MM.1S (cell line): ENCODE results near the gene ASMTL.
"Not testable (repeated sequence)": the region's sequence is repeated elsewhere in the genome, so short reads cannot be mapped to it uniquely, and the experiment has no call there.

Experiments used
- DNase-seq: peaks from one replicate; pipeline ENCODE4 v3.0.0-alpha.2; 2015
- H2AFZ ChIP-seq: fragments of 300-600 bp; sonication (generic); 2 replicates; pipeline ENCODE4 v1.6.0; 2016; ENCODE audit warnings: antibody characterized with exemption, low read length
- H3F3A ChIP-seq: fragments of 300-600 bp; sonication (generic); 2 replicates; pipeline ENCODE4 v1.6.1; 2016; ENCODE audit warnings: mild to moderate bottlenecking, antibody characterized with exemption, low read length, moderate library complexity, mixed read lengths; ENCODE audit not compliant: insufficient read depth
- H3K27ac ChIP-seq: fragments of 300-600 bp; sonication (generic); 2 replicates; pipeline ENCODE4 v1.5.1; 2016; ENCODE audit warnings: mild to moderate bottlenecking, low read length
- H3K27me3 ChIP-seq: fragments of 300-600 bp; sonication (generic); replicated peaks from 2 replicates; pipeline ENCODE4 v1.6.0; 2016; ENCODE audit warnings: low read length; ENCODE audit not compliant: insufficient read depth
- H3K36me3 ChIP-seq: fragments of 300-600 bp; sonication (generic); replicated peaks from 2 replicates; pipeline ENCODE4 v1.6.1; 2016; ENCODE audit warnings: mild to moderate bottlenecking, low read length, mixed read lengths; ENCODE audit not compliant: insufficient read depth
- H3K4me1 ChIP-seq: fragments of 300-600 bp; sonication (generic); 2 replicates; pipeline ENCODE4 v1.6.1; 2016; ENCODE audit warnings: low read length, mixed read lengths
- H3K4me2 ChIP-seq: fragments of 300-600 bp; sonication (generic); 2 replicates; pipeline ENCODE4 v1.6.0; 2016; ENCODE audit warnings: low read depth, low read length
- H3K4me3 ChIP-seq: fragments of 300-600 bp; sonication (generic); 2 replicates; pipeline ENCODE4 v1.5.1; 2016; ENCODE audit warnings: low read length, mixed read lengths
- H3K79me2 ChIP-seq: fragments of 300-600 bp; sonication (generic); 2 replicates; pipeline ENCODE4 v1.6.1; 2016; ENCODE audit warnings: mixed run types, low read length, mixed read lengths
- H3K9ac ChIP-seq: fragments of 300-600 bp; sonication (generic); 2 replicates; pipeline ENCODE4 v1.6.1; 2016; ENCODE audit warnings: low read length, mixed read lengths
- H3K9me2 ChIP-seq: fragments of 300-600 bp; sonication (generic); replicated peaks from 2 replicates; pipeline ENCODE4 v1.6.1; 2016; ENCODE audit warnings: mild to moderate bottlenecking, low read length, mixed read lengths; ENCODE audit not compliant: insufficient read depth
- H3K9me3 ChIP-seq: fragments of 300-600 bp; sonication (generic); replicated peaks from 2 replicates; pipeline ENCODE4 v1.6.1; 2016; ENCODE audit warnings: mild to moderate bottlenecking, low read length, mixed read lengths; ENCODE audit not compliant: insufficient read depth
- H4K20me1 ChIP-seq: fragments of 300-600 bp; sonication (generic); 2 replicates; pipeline ENCODE4 v1.6.1; 2016; ENCODE audit warnings: mild to moderate bottlenecking, low read length, moderate library complexity, mixed read lengths; ENCODE audit not compliant: insufficient read depth
- EZH2 ChIP-seq: fragments of 300-600 bp; sonication (generic); optimal IDR thresholded peaks from 2 replicates; pipeline ENCODE3; 2017; ENCODE audit warnings: low read depth, mild to moderate bottlenecking, antibody characterized with exemption, low read length, mixed read lengths
- EZH2phosphoT487 ChIP-seq: fragments of 300-600 bp; sonication (generic); IDR thresholded peaks from 2 replicates; pipeline ENCODE4 v1.6.1; 2018; ENCODE audit warnings: antibody characterized with exemption, low read length
- TF ChIP-seq, protein P1 (sequence below): fragments of 300-600 bp; sonication (generic); IDR thresholded peaks from 2 replicates; pipeline ENCODE4 v1.5.1; 2016; ENCODE audit warnings: antibody characterized with exemption, low read length, mixed read lengths

Gene ASMTL

DNA sequence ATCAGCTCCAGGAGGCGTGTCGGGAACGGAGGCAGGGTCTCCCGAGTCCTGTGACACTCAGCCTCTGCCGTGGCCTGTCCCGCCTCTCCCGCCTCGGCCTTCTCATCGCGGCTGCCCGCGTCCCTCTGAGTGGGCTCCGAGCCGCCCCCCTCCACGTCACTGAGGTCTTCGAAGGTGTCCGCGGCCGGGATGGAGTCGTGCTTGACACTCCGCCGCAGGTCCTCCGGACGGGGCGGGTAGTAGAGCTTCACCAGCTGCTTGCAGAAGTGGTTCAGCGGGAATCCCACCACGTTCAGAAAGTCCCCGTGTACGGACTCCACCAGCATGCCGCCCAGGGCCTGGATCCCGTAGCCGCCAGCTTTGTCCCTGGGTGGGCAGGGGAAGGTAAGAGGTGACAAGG, 25.0 kb downstream of the ASMTL start:
- no peaks in the 10 kb centered on the region for H3K79me2 ChIP-seq
- H3K4me2 ChIP-seq = no peak overlapping the region

DNA sequence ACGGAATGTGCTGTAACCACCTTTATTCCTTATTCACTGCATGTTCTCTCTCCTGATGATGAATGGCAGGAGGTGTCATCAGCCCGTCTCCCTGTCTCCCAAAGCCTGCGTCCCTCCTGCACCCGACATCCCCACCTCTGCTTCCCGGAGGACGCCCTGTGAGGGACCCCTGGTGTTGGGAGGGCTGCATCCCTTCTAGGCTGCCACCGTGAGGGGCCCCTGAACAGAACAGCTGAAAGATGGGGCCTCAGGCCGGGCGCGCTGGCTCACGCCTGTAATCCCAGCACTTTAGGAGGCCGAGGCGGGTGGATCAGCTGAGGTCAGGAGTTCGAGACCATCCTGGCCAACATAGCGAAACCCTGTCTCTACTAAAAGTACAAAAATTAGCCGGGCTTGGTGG, 26.4 kb downstream of the ASMTL start:
- H3F3A ChIP-seq, H3K27ac ChIP-seq, H3K79me2 ChIP-seq, H3K9ac ChIP-seq, H3K9me2 ChIP-seq, H3K4me3 ChIP-seq, H3K36me3 ChIP-seq, H3K4me1 ChIP-seq, H3K4me2 ChIP-seq, H3K27me3 ChIP-seq, H2AFZ ChIP-seq, DNase-seq, H4K20me1 ChIP-seq, H3K9me3 ChIP-seq: not testable (repeated sequence)

More for the DNA sequence above, 25.0 kb downstream of the ASMTL start:
- H3K27me3 ChIP-seq = no peaks in the 10 kb centered on the region
- H3K4me1 ChIP-seq = no peaks in the 10 kb centered on the region
- no peak overlapping the region for H3K4me3 ChIP-seq
- no peaks in the 10 kb centered on the region for H4K20me1 ChIP-seq
- H3K27ac ChIP-seq = no peak overlapping the region
- H3K9me3 ChIP-seq = no peaks in the 10 kb centered on the region
- H3K36me3 ChIP-seq = no peaks in the 10 kb centered on the region
- no peak for DNase-seq
- H3K9me2 ChIP-seq = no peaks in the 10 kb centered on the region
- H3K9ac ChIP-seq = no peak overlapping the region
- TF ChIP-seq EZH2phosphoT487 = no peak
- no peak for TF ChIP-seq EZH2
- TF ChIP-seq, protein P1, sequence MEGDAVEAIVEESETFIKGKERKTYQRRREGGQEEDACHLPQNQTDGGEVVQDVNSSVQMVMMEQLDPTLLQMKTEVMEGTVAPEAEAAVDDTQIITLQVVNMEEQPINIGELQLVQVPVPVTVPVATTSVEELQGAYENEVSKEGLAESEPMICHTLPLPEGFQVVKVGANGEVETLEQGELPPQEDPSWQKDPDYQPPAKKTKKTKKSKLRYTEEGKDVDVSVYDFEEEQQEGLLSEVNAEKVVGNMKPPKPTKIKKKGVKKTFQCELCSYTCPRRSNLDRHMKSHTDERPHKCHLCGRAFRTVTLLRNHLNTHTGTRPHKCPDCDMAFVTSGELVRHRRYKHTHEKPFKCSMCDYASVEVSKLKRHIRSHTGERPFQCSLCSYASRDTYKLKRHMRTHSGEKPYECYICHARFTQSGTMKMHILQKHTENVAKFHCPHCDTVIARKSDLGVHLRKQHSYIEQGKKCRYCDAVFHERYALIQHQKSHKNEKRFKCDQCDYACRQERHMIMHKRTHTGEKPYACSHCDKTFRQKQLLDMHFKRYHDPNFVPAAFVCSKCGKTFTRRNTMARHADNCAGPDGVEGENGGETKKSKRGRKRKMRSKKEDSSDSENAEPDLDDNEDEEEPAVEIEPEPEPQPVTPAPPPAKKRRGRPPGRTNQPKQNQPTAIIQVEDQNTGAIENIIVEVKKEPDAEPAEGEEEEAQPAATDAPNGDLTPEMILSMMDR = no peak
- H3F3A ChIP-seq = no peaks in the 10 kb centered on the region
- no peak overlapping the region for H2AFZ ChIP-seq

DNA sequence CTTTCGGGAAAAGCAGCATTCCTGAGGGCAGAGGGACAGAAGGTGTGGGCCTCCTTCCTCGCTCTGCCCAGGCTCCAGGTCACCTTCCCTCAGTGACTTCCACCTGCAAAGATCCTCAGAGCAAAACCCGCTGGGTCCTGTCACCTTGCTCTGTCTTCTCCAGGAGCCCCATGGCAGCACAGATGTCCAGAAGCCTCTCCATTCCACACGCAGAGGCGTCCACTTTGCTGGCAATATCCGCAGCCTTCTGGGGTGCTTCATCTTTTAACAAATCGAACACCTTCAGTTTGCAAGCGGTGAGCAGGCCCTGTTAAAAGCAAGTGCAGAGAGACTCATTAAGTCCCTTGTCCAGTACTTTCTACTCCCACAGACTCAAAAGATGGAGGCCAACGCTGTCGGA, 27.3 kb downstream of the ASMTL start:
- Histone ChIP-seq H3K79me2 (no peaks in the 10 kb centered on the region), H4K20me1 (no peaks in the 10 kb centered on the region), H3K36me3 (no peaks in the 10 kb centered on the region), H3K9me2 (no peaks in the 10 kb centered on the region), H2AFZ (no peak overlapping the region), H3K27me3 (no peaks in the 10 kb centered on the region), H3K9me3 (no peaks in the 10 kb centered on the region), H3K27ac (no peak overlapping the region), H3K4me3 (no peak overlapping the region), H3K4me1 (no peaks in the 10 kb centered on the region), H3K4me2 (no peak overlapping the region), H3F3A (no peaks in the 10 kb centered on the region), H3K9ac (no peak overlapping the region)
- TF ChIP-seq EZH2 (no peak), EZH2phosphoT487 (no peak)
- TF ChIP-seq, protein P1 = no peak
- DNase-seq = no peak

DNA sequence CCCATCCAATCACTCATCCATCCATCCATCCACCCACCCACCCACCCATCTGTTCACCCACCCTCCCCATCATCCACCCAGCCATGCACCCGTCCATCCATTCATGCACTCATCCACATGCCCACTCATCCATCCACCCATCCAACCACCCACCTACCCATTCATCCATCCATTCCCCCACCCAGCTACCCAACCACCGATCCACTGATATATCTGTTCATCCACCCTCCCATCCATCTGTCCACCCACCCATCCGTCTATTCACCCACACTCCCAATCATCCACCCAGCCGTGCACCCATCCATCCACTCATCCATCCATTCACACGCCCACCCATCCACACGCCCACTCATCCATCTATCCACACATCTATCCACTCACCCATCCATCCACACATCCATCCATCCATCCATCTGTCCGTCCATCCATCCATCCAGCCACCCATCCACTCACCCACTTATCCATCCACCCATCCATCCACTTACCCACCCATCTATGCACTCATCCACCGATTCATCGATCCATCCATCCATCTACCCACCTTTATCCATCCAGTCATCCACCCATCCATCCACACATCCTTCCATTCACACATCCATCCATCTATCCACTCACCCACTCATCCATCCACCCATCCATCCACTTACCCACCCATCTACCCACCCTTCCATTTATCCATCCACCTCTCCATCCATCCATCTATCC, 28.4 kb downstream of the ASMTL start:
- Histone ChIP-seq H3K36me3 (no peaks in the 10 kb centered on the region), H3K4me2 (no peak overlapping the region)

More for the DNA sequence above, 28.4 kb downstream of the ASMTL start:
- Histone ChIP-seq H3K9me2 (no peaks in the 10 kb centered on the region), H3F3A (no peaks in the 10 kb centered on the region), H3K4me3 (no peak overlapping the region), H3K9ac (no peak overlapping the region), H2AFZ (no peak overlapping the region), H4K20me1 (no peaks in the 10 kb centered on the region), H3K27me3 (no peaks in the 10 kb centered on the region), H3K4me1 (no peaks in the 10 kb centered on the region), H3K79me2 (no peaks in the 10 kb centered on the region), H3K27ac (no peak overlapping the region), H3K9me3 (no peaks in the 10 kb centered on the region)
- TF ChIP-seq EZH2 = no peak
- no peak for TF ChIP-seq EZH2phosphoT487
- TF ChIP-seq, protein P1 = no peak
- no peak for DNase-seq
